CD4-positive, alpha-beta T cell treated with Interleukin-17A for 1 hour (primary cell): ENCODE data around the gene SDR9C7.
"Not testable (repeated sequence)": the region's sequence is repeated elsewhere in the genome, so short reads cannot be mapped to it uniquely, and the experiment has no call there.

Source experiments
- DNase-seq: peaks from one replicate; pipeline ENCODE4 v3.0.0-alpha.2; 2020

The SDR9C7 gene

GRCh38 chr12:56914256-56914655 lies 20.0 kb downstream of the SDR9C7 start:
- no peak for DNase-seq

- not testable (repeated sequence) for DNase-seq
These were observed 24.8 kb downstream of the SDR9C7 start for GRCh38 chr12:56909403-56909802.

DNA sequence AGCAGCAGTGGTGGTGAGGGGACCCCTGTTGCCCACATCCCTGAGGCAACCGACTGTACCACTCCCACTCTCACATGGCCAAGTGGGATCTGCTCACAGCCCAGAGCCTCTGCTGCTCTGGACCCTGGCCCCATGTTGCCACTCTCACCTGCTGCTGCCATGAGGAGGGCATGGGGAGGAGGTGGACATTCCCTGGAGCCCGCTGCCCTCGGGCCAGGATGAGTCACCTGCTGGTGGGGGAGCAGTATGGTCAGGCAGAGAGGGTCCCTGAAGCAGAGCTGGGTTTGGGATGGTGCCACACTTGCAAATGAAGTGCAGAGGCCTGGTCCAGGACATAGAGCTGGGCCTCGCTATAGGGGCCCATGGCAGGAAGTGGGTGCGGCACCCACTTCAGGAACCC lies 26.1 kb downstream of the SDR9C7 start:
- no peak for DNase-seq

DNA sequence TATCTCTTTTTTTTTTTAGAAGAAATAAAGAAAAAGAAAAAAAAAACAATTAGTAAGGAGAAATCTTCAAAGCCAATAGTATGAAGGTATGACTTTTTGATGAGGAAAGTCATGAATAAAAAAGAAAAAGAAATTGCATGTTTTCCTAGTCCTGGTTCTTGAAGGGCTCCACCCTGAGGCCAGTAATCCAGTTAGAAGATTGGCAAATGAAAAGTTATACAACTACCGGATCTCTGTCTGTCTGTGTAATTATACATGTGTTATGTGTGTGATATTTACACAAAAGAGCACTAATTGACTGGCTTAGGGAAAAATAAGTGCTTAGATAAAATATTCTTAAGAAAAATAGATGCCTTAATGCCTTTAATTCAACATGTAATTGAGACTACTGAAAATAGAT lies 28.4 kb downstream of the SDR9C7 start:
- DNase-seq: no peak

- DNase-seq: no peak
These were observed 30.8 kb downstream of the SDR9C7 start for GRCh38 chr12:56903374-56903773.

DNA sequence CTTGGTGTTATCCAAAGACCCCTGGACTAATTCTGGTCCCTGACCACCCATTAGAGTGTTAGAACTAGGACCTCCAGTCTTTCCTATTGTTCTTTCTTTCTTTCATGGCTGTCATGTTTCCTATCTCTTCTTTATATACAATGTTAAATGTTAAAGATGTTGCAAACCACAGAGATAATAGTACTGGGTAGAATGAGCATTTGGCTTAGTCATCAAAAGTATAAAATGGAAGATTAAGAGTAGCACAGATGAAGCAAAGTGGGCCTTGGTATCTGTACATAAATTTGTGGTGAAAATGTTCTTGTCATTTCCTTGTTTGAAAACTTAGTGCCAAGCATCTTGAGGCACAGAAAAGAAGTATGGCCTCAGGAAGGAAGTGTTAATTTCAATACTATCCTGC lies 32.9 kb downstream of the SDR9C7 start:
- not testable (repeated sequence) for DNase-seq

GRCh38 chr12:56900583-56900982 lies 33.6 kb downstream of the SDR9C7 start:
- DNase-seq: no peak

DNA sequence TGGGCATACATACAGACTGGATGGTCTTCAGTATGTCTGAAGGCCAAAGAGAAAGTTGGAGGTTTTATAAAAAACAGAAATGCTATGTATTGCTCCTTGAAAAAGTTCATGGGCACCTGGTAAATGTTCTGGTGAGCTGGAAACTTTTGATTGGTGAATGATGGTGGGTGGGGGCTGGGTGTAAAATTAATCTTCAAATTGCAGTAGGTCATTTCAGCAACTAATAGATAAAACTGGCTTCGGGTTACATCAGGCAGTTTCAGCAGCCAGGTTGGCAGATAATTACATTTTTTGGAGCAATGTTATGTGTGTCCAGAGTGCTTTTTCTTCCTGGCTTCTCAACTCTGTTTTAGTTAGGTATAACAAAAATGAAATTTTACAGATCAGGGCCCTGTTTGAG lies 35.3 kb downstream of the SDR9C7 start:
- DNase-seq: no peak

- no peak for DNase-seq
These were observed 36.3 kb downstream of the SDR9C7 start for GRCh38 chr12:56897844-56898361.

- no peak for DNase-seq
These were observed 38.1 kb downstream of the SDR9C7 start for GRCh38 chr12:56896082-56896481.

DNA sequence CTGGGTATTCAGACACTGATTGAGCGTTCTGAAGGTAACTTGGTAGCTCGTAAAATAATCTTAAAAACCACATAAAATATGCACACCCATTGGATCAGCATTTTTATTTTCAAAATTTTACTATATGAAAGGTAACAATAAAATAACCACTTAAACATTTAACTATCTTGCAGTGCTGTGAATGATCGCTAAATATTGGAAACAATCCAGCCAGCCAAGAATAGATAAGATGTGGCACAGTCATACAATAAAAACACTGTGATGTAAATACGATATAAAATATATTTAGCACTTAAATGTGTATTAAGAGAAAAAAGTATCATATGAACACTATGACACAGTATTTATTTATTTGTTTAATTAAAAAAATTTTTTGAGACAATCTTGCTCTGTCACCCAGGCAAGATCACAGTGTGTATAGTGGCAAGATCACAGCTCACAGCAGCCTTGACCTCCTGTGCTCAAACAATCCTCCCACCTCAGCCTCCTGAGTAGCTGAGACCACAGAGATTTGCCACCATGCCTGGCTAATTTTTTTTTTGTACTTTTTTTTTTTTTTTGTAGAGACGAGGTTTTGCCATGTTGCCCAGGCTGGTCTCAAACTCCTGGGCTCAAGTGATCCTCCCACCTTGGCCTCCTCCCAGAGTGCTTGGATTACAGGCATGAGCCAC lies 39.4 kb downstream of the SDR9C7 start:
- no peak for DNase-seq

- not testable (repeated sequence) for DNase-seq
These were observed 42.3 kb downstream of the SDR9C7 start for GRCh38 chr12:56891885-56892284.

GRCh38 chr12:56886319-56886718 lies 47.9 kb downstream of the SDR9C7 start:
- DNase-seq: no peak

- DNase-seq: no peak
These were observed 48.9 kb downstream of the SDR9C7 start for GRCh38 chr12:56885316-56885715.

GRCh38 chr12:56884421-56884820 lies 49.8 kb downstream of the SDR9C7 start:
- DNase-seq: no peak

GRCh38 chr12:56882407-56882806 lies 51.8 kb downstream of the SDR9C7 start:
- not testable (repeated sequence) for DNase-seq

- DNase-seq: no peak
These were observed 53.8 kb downstream of the SDR9C7 start for GRCh38 chr12:56880125-56880992.

- DNase-seq: not testable (repeated sequence)
These were observed 54.7 kb downstream of the SDR9C7 start for GRCh38 chr12:56879240-56880124.

GRCh38 chr12:56878010-56878339 lies 56.2 kb downstream of the SDR9C7 start:
- no peak for DNase-seq

- DNase-seq: no peak
These were observed 56.8 kb downstream of the SDR9C7 start for GRCh38 chr12:56877195-56878009.

DNA sequence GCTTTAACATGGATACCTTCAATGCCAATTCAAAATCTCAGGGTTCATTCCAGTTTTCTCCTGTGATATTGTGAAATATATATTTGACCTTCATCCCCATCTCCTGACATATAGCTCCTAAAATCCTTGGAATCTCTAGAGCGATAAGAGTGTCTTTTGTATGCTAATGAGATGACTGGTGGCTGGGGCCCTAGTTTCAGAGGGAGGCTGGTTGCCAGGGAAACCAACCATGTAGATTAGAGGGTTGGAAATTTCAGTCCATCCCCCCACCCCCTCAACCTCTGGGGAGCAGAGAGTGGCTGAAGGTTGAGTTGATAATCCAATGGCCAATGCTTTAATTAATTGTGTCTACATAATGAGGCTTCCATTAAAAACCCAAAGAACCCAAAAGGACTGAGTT lies 59.4 kb downstream of the SDR9C7 start:
- DNase-seq: no peak

- DNase-seq: no peak
These were observed 60.8 kb downstream of the SDR9C7 start for GRCh38 chr12:56873382-56873781.
